OCI-LY7 (cell line): ENCODE data around the gene ZNF185. TPM values are rescaled to one million over a fixed set of nuclear protein-coding genes. Genes with fewer than 3 reads are reported as not detected.

Experiments
- BruUV-seq: library from RNA; stranded (reverse); fragments of 400-500 nt; replicated peaks from 2 replicates; lab custom pipeline; 2021; lab: Mats Ljungman, UMichigan
- CTCF ChIA-PET: fragments of 300-600 bp; sonication (Branson Sonifier 250); formaldehyde crosslinking; loops from one replicate; lab custom pipeline; 2022; ENCODE audit warnings: antibody characterized with exemption; ENCODE audit not compliant: unreplicated experiment; lab: Charles Lee
- POLR2A ChIA-PET: fragments of 300-600 bp; sonication (Branson Sonifier 250); formaldehyde crosslinking; loops from one replicate; lab custom pipeline; 2022; ENCODE audit warnings: antibody characterized with exemption; lab: Charles Lee
- DNase-seq: peaks from one replicate; pipeline ENCODE4 v3.0.0-alpha.2; 2015; ENCODE audit warnings: low spot score
- H2AFZ ChIP-seq: fragments of 200-600 bp; sonication (generic), shearing (Covaris generic); 2 replicates; pipeline ENCODE4 v1.6.1; 2014; ENCODE audit warnings: mild to moderate bottlenecking, antibody characterized with exemption, low read length, moderate library complexity
- H3K27ac ChIP-seq: fragments of 200-600 bp; sonication (generic); 2 replicates; pipeline ENCODE4 v1.5.1; 2014; ENCODE audit warnings: mixed run types, low read depth, mild to moderate bottlenecking, moderate library complexity, low read length, inconsistent platforms; ENCODE audit not compliant: poor library complexity, severe bottlenecking
- H3K36me3 ChIP-seq: fragments of 200-600 bp; sonication (generic); 2 replicates; pipeline ENCODE4 v1.6.1; 2014; ENCODE audit warnings: mild to moderate bottlenecking, antibody characterized with exemption, low read length, moderate library complexity, mixed read lengths; ENCODE audit not compliant: insufficient read depth
- H3K4me1 ChIP-seq: fragments of 200-600 bp; sonication (generic); 2 replicates; pipeline ENCODE4 v1.5.1; 2014; ENCODE audit warnings: mild to moderate bottlenecking, low read length; ENCODE audit not compliant: insufficient read depth, poor library complexity, severe bottlenecking
- H3K4me2 ChIP-seq: fragments of 200-600 bp; sonication (generic); 2 replicates; pipeline ENCODE4 v1.6.1; 2014; ENCODE audit warnings: mild to moderate bottlenecking, low read length
- H3K4me3 ChIP-seq: fragments of 200-600 bp; sonication (generic); 2 replicates; pipeline ENCODE4 v1.5.1; 2014; ENCODE audit warnings: mild to moderate bottlenecking, low read depth, low read length; ENCODE audit not compliant: poor library complexity, severe bottlenecking
- H3K79me2 ChIP-seq: fragments of 200-600 bp; sonication (generic); 2 replicates; pipeline ENCODE4 v1.6.1; 2016; ENCODE audit warnings: low read depth, mild to moderate bottlenecking, low read length, moderate library complexity, mixed read lengths; ENCODE audit not compliant: insufficient read depth
- H3K9me2 ChIP-seq: fragments of 200-600 bp; sonication (generic); 2 replicates; pipeline ENCODE4 v1.6.1; 2016; ENCODE audit warnings: mild to moderate bottlenecking, low read length, mixed read lengths; ENCODE audit not compliant: insufficient read depth
- H3K9me3 ChIP-seq: fragments of 200-600 bp; sonication (generic); 2 replicates; pipeline ENCODE4 v1.6.1; 2014; ENCODE audit warnings: mild to moderate bottlenecking, mixed run types, low read length, mixed read lengths
- H4K20me1 ChIP-seq: fragments of 200-600 bp; sonication (generic); 2 replicates; pipeline ENCODE4 v1.6.1; 2014; ENCODE audit warnings: mild to moderate bottlenecking, antibody characterized with exemption, low read length, moderate library complexity, mixed read lengths; ENCODE audit not compliant: insufficient read depth
- CTCF ChIP-seq: fragments of 200-600 bp; sonication (generic); conservative IDR thresholded peaks from 2 replicates; pipeline ENCODE4 v1.5.1; 2014; ENCODE audit warnings: mild to moderate bottlenecking, antibody characterized with exemption, low read length, moderate library complexity, mixed read lengths
- EZH2phosphoT487 ChIP-seq: fragments of 200-600 bp; sonication (generic); IDR thresholded peaks from 2 replicates; pipeline ENCODE4 v1.6.1; 2018; ENCODE audit warnings: low read depth, borderline replicate concordance, mild to moderate bottlenecking, mixed run types, antibody characterized with exemption, low read length, moderate library complexity, mixed read lengths
- intact Hi-C: fragments of 100-400 bp; cut with micrococcal nuclease; formaldehyde crosslinking; loops from one replicate; pipeline ENCODE4 v1.10.0; 2022; ENCODE audit not compliant: unreplicated experiment
- total RNA-seq, 2 experiments: library from RNA; depleted of rRNA in 1 of 2; stranded (reverse); fragments of >200 nt in 1 of 2; shearing (Covaris generic) in 1 of 2; gene quantifications; 2 replicates each; pipeline ENCODE4 v1.2.3, GENCODE V29; 2014 to 2022

The ZNF185 gene
- total RNA-seq, 2 experiments from 2014 or later = 0.73 to 21.3 TPM

- no peak for TF ChIP-seq EZH2phosphoT487
- TF ChIP-seq CTCF = no peak
- peaks cover 15% of the 10 kb centered on the region for H3K4me1 ChIP-seq
- ChIA-PET CTCF (no interaction called here), POLR2A (interaction anchor here (0.8 kb wide), 1 partner anchor 9 kb away, joined by 3 read pairs; no protein-coding TSS in a partner anchor)
- H3K79me2 ChIP-seq = no peaks in the 10 kb centered on the region
- no peak overlapping the region for H3K27ac ChIP-seq
- intact Hi-C loops = no loop called here
- no peaks in the 10 kb centered on the region for H3K9me2 ChIP-seq
- peak overlapping the region; percentile 12 for H3K4me3 ChIP-seq
- H2AFZ ChIP-seq = peak overlapping the region; percentile 85
- no peaks in the 10 kb centered on the region for H3K36me3 ChIP-seq
- no TSS peak for BruUV-seq
- H3K9me3 ChIP-seq = no peaks in the 10 kb centered on the region
- DNase-seq = no peak
- H3K4me2 ChIP-seq = peak overlapping the region; percentile 34; the same call in 1 of the 2 replicates
- no peaks in the 10 kb centered on the region for H4K20me1 ChIP-seq
Measured at GRCh38 chrX:152917656-152918579, 20.1 kb downstream of the ZNF185 start.

GRCh38 chrX:152918707-152919106 lies 20.8 kb downstream of the ZNF185 start:
- TF ChIP-seq CTCF = no peak
- TF ChIP-seq EZH2phosphoT487 = no peak
- Histone ChIP-seq H3K4me2 (no peak overlapping the region), H3K9me2 (no peaks in the 10 kb centered on the region), H2AFZ (peak overlapping the region; percentile 85; the same call in 1 of the 2 replicates), H3K4me3 (no peak overlapping the region), H4K20me1 (no peaks in the 10 kb centered on the region), H3K79me2 (no peaks in the 10 kb centered on the region), H3K27ac (no peak overlapping the region), H3K36me3 (no peaks in the 10 kb centered on the region), H3K4me1 (peaks cover 15% of the 10 kb centered on the region), H3K9me3 (no peaks in the 10 kb centered on the region)
- POLR2A ChIA-PET = no interaction called here
- DNase-seq = no peak
- no TSS peak for BruUV-seq
- intact Hi-C loops = no loop called here
- CTCF ChIA-PET = no interaction called here

GRCh38 chrX:152923599-152923998 lies 25.7 kb downstream of the ZNF185 start:
- no peak for DNase-seq
- no peak for TF ChIP-seq EZH2phosphoT487
- no peak for TF ChIP-seq CTCF
- Histone ChIP-seq H3K27ac (no peak overlapping the region), H2AFZ (no peak overlapping the region), H3K4me3 (no peak overlapping the region), H3K4me1 (peaks cover 7% of the 10 kb centered on the region), H4K20me1 (no peaks in the 10 kb centered on the region), H3K9me3 (no peaks in the 10 kb centered on the region), H3K79me2 (no peaks in the 10 kb centered on the region), H3K4me2 (no peak overlapping the region), H3K9me2 (no peaks in the 10 kb centered on the region), H3K36me3 (no peaks in the 10 kb centered on the region)
- ChIA-PET POLR2A (no interaction called here), CTCF (interaction anchor here (0.5 kb wide), 1 partner anchor 40 kb away, joined by 3 read pairs; no protein-coding TSS in a partner anchor)
- no TSS peak for BruUV-seq
- intact Hi-C loops = no loop called here
